HG03520 (cell line): Measurements from ENCODE around the gene EIF4E2.

ENCODE experiments used
- ATAC-seq: cut with Tn5 transposase; IDR thresholded peaks from one replicate; pipeline ENCODE4 v1.9.1; 2021; ENCODE audit warnings: mild to moderate bottlenecking, moderate library complexity; ENCODE audit not compliant: unreplicated experiment

The EIF4E2 gene

DNA sequence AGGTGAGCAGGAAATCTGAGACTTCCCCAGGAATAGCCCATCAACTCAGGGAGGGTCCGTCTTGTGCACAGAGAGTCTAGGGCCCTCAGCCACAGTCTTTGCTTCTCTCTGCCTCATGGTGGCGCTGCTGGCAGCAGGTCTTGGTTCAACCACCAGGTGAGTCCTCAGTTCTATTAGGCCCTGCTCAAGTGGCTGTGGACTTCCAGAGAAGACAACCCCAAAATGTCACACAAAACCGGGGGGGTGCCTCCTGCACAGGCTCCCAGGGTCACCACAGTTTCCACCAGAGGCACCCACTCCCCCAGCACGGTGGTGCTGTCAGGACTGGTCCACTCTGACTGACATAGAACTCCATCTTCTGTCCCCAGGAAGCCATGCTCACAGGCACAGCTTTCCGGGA is 13.4 kb upstream of the EIF4E2 start:
- no peak for ATAC-seq

DNA sequence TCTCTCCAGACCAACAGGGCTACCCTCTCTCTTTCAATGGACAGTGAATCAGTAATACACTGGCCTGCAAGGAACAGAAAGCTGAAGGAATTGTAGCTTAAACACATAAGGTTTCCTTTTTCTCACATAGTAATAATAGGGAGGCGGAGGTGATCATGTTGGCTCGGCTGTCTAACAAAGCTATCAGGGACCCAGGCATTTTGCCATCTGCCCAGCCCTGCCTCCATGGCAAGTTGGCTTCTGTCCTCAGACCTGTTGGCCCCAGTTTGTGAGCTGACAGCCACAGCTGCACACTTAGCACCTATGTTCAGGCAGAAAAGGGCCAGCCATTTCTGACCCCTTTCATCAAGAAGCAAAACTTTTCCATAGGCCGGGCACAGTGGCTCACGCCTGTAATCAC is 13.0 kb upstream of the EIF4E2 start:
- no peak for ATAC-seq

DNA sequence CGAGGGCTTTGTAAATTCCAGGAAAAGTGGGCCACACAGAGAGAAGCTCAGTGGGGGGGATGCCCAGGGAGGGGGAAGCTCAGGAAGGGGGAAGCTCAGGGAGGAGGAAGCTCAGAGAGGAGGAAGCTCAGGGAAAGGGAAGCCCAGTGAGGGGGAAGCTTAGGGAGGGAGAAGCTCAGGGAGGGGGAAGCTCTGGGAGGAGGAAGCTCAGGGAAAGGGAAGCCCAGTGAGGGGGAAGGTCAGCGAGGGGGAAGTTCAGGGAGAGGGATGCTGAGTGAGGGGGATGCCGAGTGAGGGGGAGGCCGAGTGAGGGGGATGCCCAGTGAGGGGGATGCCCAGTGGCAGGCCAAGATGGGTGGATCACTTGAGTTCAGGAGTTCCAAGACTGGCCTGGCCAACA is 11.8 kb upstream of the EIF4E2 start:
- no peak for ATAC-seq

DNA sequence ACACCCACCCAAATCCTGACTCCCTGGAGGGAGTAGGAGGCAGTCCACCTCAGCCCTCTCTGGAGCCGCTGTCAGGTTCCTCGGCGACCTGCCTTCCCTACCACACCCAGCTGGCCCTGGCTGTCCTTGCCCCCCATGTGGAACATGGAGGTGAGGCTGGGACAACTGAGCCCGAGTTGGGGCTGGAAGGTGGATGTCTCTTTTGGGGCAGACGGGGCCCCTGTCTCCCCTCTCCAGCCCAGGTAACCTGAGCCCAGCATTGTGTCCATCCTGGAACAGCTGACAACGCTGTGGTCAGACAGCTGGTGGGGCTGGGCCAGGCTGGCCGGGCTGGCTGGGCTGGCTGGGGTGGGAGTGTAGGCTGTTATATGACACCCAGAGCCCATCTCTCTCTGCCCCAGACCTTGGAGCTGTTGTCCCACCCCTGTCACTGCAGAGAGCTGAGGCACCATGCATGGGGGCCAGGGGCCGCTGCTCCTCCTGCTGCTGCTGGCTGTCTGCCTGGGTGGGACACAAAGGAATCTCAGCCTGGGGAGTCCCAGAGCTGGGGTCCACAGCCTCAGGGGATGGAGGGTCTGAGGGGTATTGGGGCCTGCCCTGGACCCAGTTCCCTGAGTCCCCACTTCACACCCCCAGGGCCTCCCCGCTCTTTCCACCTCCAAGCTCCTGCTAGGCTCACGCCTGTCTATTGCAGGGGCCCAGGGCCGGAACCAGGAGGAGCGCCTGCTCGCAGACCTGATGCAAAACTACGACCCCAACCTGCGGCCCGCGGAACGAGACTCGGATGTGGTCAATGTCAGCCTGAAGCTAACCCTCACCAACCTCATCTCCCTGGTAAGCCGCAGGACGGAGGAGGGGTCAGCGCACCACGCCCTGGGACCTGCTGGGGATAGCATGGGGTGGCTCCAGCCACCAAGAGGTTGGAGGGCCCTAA is 10.9 kb upstream of the EIF4E2 start, which contains the start of gene CHRNG:
TSS of gene CHRNG (plus strand) at position 395 of the 934 bp plus-strand sequence. CDS start at position 451, 56 bp downstream.
- no peak for ATAC-seq

DNA sequence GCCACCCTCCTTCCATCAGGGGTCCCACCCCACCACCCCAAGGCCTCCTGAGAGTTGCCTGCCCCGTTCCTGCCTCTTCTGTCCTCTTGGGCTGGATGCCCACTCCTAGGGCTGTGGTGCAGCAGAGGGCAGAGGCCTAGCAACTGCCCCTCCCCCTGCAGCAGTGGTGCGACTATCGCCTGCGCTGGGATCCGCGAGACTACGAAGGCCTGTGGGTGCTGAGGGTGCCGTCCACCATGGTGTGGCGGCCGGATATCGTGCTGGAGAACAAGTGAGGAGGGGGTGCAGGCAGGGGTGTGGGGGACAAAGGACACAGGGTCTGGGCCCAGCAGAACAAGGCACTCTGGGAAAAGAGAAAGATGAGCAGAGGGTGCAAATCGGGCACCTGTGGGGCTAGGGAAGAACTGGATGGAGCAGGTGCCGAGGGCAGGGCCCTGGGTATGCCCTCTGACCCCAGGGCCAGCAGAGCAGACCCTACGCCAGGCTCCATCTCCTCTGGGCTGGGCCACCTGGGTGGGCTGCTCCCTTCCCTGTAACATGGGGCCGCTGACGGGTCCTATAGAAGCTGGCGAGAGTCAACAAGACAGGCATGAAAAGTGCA is 9.9 kb upstream of the EIF4E2 start:
- no peak for ATAC-seq

GRCh38 chr2:232541195-232541960 is 9.1 kb upstream of the EIF4E2 start:
- ATAC-seq: no peak

DNA sequence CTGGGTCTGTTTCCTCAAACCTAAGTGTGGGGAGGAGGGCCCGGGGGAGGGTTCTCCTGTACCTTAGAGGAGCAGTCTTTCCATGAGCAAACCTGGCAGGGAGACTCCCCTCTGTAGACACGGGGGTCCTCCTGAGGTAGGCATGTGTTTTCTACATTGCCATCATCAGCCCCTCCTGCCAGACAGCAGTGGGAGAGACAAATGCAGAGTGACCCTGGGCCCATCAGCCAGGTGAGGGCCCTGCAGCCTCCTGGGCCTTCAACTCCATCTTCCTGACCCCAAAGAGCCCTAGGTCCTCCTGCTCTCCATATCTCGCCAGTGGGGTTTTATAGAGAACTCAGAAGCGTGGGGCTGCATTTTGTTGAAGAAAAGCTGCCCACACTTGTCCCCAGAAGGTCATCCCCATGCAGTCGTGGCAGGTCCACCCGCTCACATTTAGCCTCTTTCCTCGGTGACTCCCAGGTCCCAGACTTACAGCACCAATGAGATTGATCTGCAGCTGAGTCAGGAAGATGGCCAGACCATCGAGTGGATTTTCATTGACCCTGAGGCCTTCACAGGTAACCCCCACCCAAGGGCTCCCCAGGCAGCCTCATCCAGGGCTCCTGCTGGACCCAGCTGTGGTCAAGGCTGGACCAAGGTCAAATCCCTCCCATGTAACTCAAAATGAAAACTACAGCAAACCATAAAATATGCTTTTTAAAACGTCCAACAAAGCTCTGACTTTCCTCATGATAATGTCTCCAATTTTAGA is 8.4 kb upstream of the EIF4E2 start:
- no peak for ATAC-seq

GRCh38 chr2:232542715-232543467 is 7.6 kb upstream of the EIF4E2 start:
- no peak for ATAC-seq

GRCh38 chr2:232543491-232543890 is 7.0 kb upstream of the EIF4E2 start:
- ATAC-seq: no peak

DNA sequence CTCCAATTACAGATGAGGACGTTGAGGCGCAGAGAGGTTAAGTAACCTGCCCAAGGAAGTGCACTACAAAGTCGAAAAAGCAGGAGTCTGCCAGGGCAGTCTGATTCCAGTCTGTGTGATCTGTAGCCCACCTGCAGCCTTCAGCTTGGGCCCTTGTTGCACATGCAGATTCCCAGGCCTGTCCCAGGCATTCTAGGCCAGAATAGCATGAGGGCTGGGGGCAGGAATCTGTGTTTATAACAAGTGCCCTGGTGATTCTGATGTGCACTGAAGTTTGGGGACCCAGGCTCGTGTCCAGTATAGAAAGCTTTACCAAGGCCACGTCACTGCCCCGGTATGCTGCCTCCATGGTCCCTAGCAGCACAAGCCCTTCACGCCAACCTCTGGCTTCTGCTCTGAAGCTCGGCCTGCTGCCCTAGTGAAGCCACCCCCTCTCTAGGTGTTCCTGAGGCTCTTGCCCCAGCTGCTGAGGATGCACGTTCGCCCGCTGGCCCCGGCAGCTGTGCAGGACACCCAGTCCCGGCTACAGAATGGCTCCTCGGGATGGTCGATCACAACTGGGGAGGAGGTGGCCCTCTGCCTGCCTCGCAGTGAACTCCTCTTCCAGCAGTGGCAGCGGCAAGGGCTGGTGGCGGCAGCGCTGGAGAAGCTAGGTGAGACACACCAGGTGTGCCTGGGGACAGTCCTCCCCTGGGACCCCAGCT is 6.4 kb upstream of the EIF4E2 start:
- no peak for ATAC-seq

GRCh38 chr2:232544674-232545073 is 5.8 kb upstream of the EIF4E2 start:
- no peak for ATAC-seq

DNA sequence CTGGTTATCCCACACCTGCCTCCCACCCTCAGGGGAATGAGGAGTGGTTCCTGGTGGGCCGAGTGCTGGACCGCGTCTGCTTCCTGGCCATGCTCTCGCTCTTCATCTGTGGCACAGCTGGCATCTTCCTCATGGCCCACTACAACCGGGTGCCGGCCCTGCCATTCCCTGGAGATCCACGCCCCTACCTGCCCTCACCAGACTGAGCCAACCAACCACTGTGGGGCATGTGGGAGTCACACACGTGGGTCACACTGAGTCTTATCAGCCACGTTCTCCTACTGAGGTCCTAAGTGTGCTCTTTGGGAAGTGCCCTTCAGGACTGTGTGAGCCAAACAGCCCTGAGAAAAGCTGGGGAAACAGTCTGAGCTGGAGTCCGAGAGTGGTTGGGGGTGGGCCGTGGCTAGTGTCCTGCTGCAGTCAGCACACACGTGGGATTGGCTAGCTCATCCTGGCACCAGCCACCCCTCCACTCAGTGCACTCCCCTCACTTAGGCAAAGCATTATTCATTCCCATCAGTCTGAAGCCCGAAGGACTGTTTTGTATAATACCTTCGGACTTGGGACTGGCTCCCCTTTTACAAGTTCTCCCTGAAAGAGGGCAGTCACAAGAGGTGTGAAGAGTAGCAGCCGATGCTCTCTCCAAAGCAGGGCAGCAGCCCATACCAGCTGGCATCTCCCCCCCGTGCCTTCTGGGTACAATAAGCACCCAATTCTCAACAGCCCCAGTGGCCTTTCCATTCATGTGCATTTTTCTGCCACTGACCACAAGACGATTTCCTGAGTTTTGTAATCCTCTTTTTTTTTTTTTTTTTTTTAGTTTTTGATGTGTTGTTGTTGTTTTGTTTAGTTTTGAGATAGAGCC is 4.7 kb upstream of the EIF4E2 start:
- no peak for ATAC-seq

DNA sequence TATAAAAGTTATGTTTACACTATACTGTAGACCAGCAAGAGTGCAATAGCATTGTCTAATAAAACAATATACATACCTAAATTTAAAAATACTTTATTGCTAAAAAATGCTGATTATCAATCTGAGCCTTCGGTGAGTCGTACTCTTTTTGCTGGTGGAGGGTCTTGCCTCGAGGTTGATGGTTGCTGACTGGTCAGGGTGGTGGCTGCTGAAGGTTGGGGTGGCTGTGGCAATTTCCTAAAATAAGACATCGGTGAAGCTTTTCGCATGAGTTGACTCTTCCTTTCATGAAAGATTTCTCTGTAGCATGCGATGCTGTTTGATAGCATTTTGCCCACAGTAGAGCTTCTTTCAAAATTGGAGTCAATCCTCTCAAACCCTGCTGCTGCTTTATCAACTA is 2.5 kb upstream of the EIF4E2 start:
- ATAC-seq: no peak

- ATAC-seq: peak; percentile 5
Observed at GRCh38 chr2:232549655-232550353, 685 bp upstream of the EIF4E2 start.

DNA sequence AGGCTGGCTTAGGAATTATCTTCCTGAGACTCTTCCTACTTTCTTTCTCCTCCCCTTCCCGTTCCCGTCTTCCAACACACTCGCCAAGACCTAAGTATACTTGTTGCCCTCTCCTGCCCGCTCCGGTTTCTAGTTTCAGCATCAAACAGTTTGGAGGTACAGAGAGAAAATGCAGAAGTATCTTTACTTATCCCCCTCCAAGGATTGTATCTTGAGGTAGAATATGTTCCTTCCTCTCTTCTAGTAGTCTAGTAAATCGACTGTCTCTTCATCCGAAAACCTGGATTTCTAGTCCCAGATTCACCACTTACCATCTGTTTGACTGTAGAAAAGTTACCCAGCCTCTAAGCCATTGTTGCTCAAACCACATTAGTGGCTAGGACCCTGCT is 755 bp downstream of the EIF4E2 start:
- ATAC-seq: no peak

- no peak for ATAC-seq
Observed at GRCh38 chr2:232551776-232552175, 1.3 kb downstream of the EIF4E2 start.

- no peak for ATAC-seq
Observed at GRCh38 chr2:232556426-232556825, 5.9 kb downstream of the EIF4E2 start.
